ENCODE results near the gene SLC27A6.
"Not testable (repeated sequence)": the region's sequence is repeated elsewhere in the genome, so short reads cannot be mapped to it uniquely, and the experiment has no call there.

SLC27A6 gene
- total RNA-seq: 0 reads per million in 4 donors

DNA sequence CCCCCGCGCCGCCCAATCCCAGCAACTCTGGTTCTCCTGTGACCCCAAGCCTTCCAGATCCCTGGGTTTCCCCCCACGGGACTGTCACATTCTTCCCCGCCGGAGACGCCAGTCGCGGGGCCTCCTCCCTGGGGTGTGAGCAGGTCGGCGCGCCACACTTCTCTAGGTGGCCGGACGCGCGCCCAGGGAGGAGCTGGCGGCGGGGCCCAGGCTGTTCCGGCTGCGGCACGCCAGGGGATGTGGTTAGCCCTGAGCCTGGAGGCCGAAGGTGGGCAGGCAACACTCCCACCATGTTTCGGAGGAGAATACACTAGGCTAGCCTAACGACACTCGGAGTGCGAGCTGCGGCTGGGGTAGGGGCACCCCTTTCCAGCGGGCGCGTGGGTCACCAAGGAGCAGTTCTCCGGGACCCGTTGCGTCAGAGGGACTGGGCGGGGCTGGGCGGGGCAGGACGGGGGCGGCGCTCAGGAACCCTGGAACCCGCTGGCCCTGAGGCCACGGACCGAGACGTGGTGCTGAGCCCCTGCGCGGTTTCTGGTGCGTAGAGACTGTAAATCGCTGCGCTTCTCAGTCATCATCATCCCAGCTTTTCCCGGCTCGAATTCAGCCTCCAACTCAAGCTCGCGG lies at the start of gene SLC27A6:
TSS of gene SLC27A6 (plus strand) at position 478 of the 627 bp plus-strand sequence. CDS start 650 bp downstream, outside the sequence.
- no peak for DNase-seq

DNA sequence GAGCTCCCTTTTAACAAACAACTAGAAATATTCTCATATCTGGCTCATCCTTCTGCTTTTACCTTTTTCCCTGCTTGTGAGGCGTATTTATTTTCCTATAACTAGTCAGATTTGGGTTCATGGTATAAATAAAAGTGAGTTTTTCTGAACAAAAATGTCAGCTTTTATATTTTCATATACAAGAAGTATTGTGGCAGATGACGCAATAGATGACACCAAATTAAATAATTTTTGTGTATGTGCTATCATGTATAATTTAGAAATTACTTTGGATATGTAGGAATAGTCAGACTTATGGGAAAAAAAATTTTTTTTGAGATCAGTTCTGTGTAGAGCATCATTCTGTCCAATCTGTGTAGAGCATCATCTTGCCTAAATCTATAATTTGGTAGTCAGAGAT lies 45.7 kb upstream of the SLC27A6 start:
- no peak for DNase-seq

DNA sequence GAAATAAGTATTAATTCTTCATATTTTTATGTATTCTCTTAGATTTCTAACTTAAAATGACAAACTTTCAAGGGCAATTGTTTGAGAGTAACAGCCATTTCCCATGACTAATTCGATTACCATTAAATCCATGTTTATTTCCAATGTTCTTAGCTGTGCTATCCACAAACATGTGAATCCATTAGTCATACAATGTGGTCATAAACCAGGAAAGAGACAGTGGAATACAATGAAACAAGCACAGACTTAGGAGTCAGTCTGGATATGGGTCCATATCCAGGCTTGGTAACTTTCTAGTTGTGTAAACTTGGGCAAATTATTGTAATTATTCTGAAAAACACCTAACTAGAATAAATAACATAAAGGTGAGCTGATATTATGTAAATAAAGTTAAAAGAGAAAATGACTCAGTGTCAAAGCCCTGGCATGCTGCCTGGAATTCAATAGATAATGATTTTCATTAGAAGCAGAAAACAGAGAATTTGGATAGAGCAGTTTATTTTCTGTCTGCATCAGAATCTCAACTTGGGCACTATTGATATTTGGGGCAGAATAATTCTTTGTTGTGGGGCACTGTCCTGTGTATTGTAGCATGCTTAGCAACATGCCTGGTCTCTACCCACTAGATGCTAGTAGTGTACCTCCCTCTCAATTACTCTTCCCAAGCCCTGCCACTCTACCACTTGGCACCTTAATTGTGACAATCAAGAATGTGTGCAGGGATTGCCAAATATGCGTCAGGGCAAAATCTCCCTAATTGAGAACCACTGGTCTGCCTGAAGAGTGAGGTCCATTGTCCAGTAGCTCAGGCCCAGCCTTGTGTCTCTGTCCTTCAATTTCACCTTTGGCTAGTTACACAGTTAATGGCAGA lies 44.7 kb upstream of the SLC27A6 start:
- DNase-seq: no peak

DNA sequence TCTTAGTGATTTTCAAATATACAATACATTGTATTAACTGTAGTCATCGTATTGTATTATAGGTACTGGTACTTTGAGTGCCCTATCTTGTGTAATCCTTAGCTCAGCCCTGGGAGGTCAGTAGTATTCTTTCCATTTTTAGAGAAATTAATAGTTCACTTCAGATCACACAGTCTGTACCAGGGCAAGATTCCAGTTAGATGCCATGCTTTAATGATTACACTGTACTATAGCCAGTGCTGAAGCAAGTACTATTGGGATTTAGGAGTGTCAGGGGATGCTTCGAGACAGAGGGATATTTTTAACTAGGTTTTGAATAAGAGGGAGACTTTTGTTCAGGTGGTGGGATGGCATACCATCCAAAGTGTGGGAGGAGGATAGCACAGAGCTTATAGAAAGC lies 41.0 kb upstream of the SLC27A6 start:
- no peak for DNase-seq

DNA sequence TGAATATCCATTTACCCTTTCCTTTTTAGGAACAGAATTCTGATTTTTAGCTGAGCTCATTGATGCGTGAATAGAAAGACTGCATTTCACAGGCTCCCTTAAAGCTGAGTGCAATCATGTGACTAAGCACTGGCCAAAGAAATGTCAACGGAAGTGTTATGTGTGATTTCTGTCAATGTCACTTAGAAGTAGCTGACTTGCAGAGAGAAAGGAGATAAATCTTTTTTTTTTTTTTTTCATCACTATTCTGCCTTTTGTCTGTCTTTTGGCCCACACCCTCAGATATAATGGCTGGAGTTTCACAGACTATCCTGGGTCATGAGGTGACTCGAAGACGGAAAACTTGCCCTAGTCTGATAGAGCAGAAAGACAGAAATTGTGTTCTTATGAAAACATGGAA lies 39.3 kb upstream of the SLC27A6 start:
- no peak for DNase-seq

DNA sequence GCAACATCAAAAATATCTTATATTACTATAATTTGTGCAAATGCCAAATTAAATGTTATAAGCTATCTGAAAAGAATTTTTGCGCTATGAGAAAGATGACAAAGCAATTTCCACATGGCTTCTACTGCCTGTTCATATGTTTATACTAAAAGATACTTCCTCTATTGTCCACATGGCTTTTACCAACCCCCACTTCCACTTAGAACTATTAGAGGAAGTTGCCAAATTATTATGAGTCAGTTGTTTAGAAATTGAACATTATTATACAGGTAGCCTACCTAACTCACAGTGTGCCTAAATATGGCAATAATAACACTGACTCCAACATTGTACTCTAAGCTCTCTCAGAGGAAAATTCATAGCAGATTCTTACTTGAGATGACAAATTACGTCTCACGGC lies 37.6 kb upstream of the SLC27A6 start:
- no peak for DNase-seq

- not testable (repeated sequence) for DNase-seq
Observed at GRCh38 chr5:128932232-128932631, 33.1 kb upstream of the SLC27A6 start.

- not testable (repeated sequence) for DNase-seq
Observed at GRCh38 chr5:128943100-128943499, 22.2 kb upstream of the SLC27A6 start.

GRCh38 chr5:128949847-128950546 lies 15.3 kb upstream of the SLC27A6 start:
- no peak for DNase-seq

DNA sequence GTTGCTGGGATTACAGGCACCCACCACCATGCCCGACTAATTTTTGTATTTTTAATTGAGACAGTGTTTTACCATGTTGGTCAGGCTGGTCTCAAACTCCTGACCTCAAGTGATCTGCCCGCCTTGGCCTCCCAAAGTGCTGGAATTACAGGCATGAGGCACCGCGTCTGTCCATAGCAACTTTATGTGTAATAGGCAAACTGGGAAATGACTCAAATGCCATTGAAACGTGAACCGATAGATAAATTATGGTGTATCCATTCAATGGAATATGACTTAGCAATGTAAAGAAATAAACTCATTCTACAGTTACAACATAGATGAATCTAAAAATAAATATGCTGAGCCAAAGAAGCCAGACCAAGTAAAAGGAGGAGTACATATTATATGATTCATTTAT lies 14.0 kb upstream of the SLC27A6 start:
- DNase-seq: not testable (repeated sequence)

DNA sequence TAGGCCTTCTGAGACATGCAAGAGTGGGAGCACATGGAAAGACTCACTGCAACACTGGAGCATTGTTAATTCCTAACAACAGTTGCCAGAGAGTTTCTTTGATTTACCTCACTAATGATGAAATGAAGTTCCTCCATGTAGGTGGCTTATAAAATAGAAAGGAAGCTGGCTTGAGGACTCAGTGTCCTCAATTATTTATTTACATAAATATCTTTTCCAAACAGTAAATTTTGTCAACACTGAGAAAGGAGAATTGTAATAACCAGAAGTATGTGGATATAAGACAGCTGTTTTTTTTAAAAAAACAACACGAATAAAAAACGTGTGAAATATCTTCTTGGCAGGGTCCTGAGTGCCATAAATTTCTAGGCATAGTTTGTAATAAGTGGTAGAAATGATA lies 9.1 kb upstream of the SLC27A6 start:
- DNase-seq: no peak

- no peak for DNase-seq
Observed at GRCh38 chr5:128962211-128962610, 3.1 kb upstream of the SLC27A6 start.

DNA sequence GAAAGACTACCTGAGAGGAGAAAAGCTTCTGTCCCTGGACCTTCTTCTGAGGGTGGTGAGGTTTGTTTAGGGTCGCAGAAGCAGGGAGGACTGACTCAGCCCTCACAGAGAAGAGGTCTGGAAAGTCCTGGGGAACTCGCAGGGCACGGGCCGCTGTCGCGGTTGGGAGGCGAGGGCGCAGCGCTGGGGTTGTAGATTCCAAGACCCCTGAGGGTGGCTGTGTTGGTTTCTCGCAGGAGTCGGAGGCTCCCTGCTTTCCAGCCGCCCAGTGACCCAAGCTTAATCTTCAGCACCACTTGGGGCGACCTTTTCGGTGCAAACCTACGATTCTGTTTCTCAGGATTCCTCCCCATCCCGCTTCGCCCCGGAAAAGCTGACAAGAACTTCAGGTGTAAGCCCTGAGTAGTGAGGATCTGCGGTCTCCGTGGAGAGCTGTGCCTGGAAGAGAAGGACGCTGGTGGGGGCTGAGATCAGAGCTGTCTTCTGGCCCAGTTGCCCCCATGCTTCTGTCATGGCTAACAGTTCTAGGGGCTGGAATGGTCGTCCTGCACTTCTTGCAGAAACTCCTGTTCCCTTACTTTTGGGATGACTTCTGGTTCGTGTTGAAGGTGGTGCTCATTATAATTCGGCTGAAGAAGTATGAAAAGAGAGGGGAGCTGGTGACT lies 482 bp downstream of the SLC27A6 start:
- DNase-seq: no peak

DNA sequence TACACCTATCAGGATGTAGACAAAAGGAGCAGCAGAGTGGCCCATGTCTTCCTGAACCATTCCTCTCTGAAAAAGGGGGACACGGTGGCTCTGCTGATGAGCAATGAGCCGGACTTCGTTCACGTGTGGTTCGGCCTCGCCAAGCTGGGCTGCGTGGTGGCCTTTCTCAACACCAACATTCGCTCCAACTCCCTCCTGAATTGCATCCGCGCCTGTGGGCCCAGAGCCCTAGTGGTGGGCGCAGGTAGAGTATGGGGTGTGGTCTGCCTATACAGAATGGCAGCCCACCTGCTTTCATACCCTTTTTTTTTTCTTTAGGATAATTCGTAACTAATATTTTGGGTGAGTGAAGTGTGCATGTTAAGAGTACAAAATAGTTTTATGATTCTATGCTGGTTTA lies 1.1 kb downstream of the SLC27A6 start:
- no peak for DNase-seq

DNA sequence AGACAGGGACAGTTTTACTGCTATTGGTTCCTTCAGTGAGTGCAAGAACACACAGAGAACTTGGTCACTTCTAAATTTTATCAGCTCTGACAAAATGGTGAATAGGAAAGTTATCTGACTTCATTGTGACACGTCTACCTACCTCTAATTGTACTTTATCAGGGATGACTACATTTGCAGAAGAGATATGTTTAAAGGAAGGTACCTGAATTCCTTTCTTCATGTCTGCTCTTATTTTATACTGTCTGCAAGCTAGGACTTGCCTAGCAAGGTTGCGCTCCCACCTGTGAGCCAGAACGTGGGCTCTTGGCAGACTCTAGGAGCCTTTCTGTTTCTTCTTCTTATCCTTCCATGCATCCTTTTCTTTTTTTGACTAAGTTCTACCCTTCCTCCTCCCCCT lies 1.6 kb downstream of the SLC27A6 start:
- DNase-seq: no peak

GRCh38 chr5:128973244-128973643 lies 8.0 kb downstream of the SLC27A6 start:
- no peak for DNase-seq

- no peak for DNase-seq
Observed at GRCh38 chr5:128974567-128974966, 9.3 kb downstream of the SLC27A6 start.

GRCh38 chr5:128979761-128980160 lies 14.5 kb downstream of the SLC27A6 start:
- no peak for DNase-seq

DNA sequence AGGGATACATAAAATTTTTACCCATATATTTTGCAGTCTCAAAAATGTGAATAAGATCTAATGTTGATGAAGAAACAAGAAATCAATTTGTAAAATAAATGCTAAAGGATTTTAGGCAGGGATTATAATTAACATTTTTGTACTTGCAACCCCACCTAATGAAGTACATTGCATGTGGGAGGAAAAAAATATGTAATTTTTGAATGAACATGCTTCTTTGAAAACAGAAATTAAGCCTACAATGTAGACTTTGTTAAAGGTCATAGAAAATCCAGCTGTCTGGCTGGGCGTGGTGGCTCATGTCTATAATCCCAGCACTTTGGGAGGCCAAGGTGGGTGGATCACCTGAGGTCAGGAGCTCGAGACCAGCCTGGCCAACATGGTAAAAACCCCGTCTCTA lies 15.6 kb downstream of the SLC27A6 start:
- no peak for DNase-seq

GRCh38 chr5:128984480-128984879 lies 19.2 kb downstream of the SLC27A6 start:
- DNase-seq: no peak

GRCh38 chr5:128988476-128988875 lies 23.2 kb downstream of the SLC27A6 start:
- no peak for DNase-seq

GRCh38 chr5:129001841-129002526 lies 36.7 kb downstream of the SLC27A6 start:
- no peak for DNase-seq

- no peak for DNase-seq
Observed at GRCh38 chr5:129002527-129002842, 37.2 kb downstream of the SLC27A6 start.
